GM12873 (cell line): Measurements from ENCODE around the gene NRSN1.

Source experiments
- CTCF ChIP-seq: IDR thresholded peaks from 2 replicates; pipeline ENCODE4 v1.5.1; 2012; ENCODE audit warnings: low read depth, mild to moderate bottlenecking, moderate library complexity, low read length, control low read depth; ENCODE audit not compliant: insufficient read depth; ENCODE audit errors: missing control alignments

The NRSN1 gene

GRCh38 chr6:24149296-24149695, 23.3 kb downstream of the NRSN1 start:
- no peak for TF ChIP-seq CTCF

- TF ChIP-seq CTCF = no peak
Measured at GRCh38 chr6:24149836-24150235, 23.8 kb downstream of the NRSN1 start.

GRCh38 chr6:24152014-24152413, 26.0 kb downstream of the NRSN1 start:
- TF ChIP-seq CTCF = no peak

- TF ChIP-seq CTCF = no peak
Measured at GRCh38 chr6:24154121-24154520, 28.1 kb downstream of the NRSN1 start.

- TF ChIP-seq CTCF = no peak
Measured at GRCh38 chr6:24157886-24158285, 31.9 kb downstream of the NRSN1 start.

- no peak for TF ChIP-seq CTCF
Measured at GRCh38 chr6:24183584-24183983, 57.6 kb downstream of the NRSN1 start.

- no peak for TF ChIP-seq CTCF
Measured at GRCh38 chr6:24186349-24186748, 60.3 kb downstream of the NRSN1 start.
